ENCODE data around the gene MYO9A.
"Not testable (repeated sequence)": the region's sequence is repeated elsewhere in the genome, so short reads cannot be mapped to it uniquely, and the experiment has no call there.

The MYO9A gene

GRCh38 chr15:72092691-72093090 lies 25.3 kb downstream of the MYO9A start:
- no peak for DNase-seq (ENCODE audit: low spot score)

- no peak for DNase-seq (ENCODE audit: low spot score)
Measured at GRCh38 chr15:72092006-72092405, 25.9 kb downstream of the MYO9A start.

- no peak for DNase-seq (ENCODE audit: low spot score)
Measured at GRCh38 chr15:72086920-72087648, 30.9 kb downstream of the MYO9A start.

- no peak for DNase-seq (ENCODE audit: low spot score)
Measured at GRCh38 chr15:72086010-72086697, 31.8 kb downstream of the MYO9A start.

- no peak for DNase-seq (ENCODE audit: low spot score)
Measured at GRCh38 chr15:72082176-72082575, 35.8 kb downstream of the MYO9A start.

- no peak for DNase-seq (ENCODE audit: low spot score)
Measured at GRCh38 chr15:72078887-72079286, 39.1 kb downstream of the MYO9A start.

- DNase-seq (ENCODE audit: low spot score): no peak
Measured at GRCh38 chr15:72077950-72078349, 40.0 kb downstream of the MYO9A start.

GRCh38 chr15:72074335-72075060 lies 43.5 kb downstream of the MYO9A start:
- no peak for DNase-seq (ENCODE audit: low spot score)

GRCh38 chr15:72071448-72071825 lies 46.5 kb downstream of the MYO9A start:
- not testable (repeated sequence) for DNase-seq (ENCODE audit: low spot score)

- no peak for DNase-seq (ENCODE audit: low spot score)
Measured at GRCh38 chr15:72070817-72071447, 47.0 kb downstream of the MYO9A start.

- DNase-seq (ENCODE audit: low spot score): no peak
Measured at GRCh38 chr15:72068856-72069255, 49.1 kb downstream of the MYO9A start.

- DNase-seq (ENCODE audit: low spot score): no peak
Measured at GRCh38 chr15:72065801-72066200, 52.1 kb downstream of the MYO9A start.

GRCh38 chr15:72063186-72063585 lies 54.8 kb downstream of the MYO9A start:
- DNase-seq (ENCODE audit: low spot score): no peak

GRCh38 chr15:72062319-72062718 lies 55.6 kb downstream of the MYO9A start:
- no peak for DNase-seq (ENCODE audit: low spot score)

- DNase-seq (ENCODE audit: low spot score): no peak
Measured at GRCh38 chr15:72060687-72061250, 57.2 kb downstream of the MYO9A start.

GRCh38 chr15:72058585-72058984 lies 59.4 kb downstream of the MYO9A start:
- DNase-seq (ENCODE audit: low spot score): peak; percentile 16

GRCh38 chr15:72057548-72058091 lies 60.3 kb downstream of the MYO9A start:
- no peak for DNase-seq (ENCODE audit: low spot score)

GRCh38 chr15:72056217-72056616 lies 61.7 kb downstream of the MYO9A start:
- not testable (repeated sequence) for DNase-seq (ENCODE audit: low spot score)

- not testable (repeated sequence) for DNase-seq (ENCODE audit: low spot score)
Measured at GRCh38 chr15:72053297-72053696, 64.7 kb downstream of the MYO9A start.

GRCh38 chr15:72050700-72051099 lies 67.2 kb downstream of the MYO9A start:
- no peak for DNase-seq (ENCODE audit: low spot score)

- DNase-seq (ENCODE audit: low spot score): no peak
Measured at GRCh38 chr15:72047020-72047419, 70.9 kb downstream of the MYO9A start.

- no peak for DNase-seq (ENCODE audit: low spot score)
Measured at GRCh38 chr15:72044956-72045355, 73.0 kb downstream of the MYO9A start.
